ENCODE data around the gene OR10P1.
A peak's percentile ranks its signal among the peaks of the same experiment; 100 is the strongest.

Gene OR10P1

DNA sequence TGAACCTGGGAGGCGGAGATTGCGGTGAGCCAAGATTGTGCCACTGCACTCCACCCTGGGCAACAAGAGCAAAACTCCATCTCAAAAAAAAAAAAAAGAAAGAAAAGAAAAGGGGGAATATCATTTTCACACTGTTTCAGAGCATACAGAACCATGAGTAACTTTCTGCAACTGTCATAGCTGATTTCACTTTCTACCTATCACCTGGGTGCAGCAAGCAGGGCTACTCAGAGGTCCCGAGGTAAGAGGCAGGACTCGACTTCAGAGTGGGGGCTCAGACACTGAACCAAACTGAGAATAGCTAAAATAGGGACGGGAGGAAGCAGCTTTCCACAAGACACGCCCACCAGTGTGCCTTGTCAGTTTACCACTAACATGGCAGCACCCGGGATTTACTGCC lies 29.8 kb downstream of the OR10P1 start:
- Histone ChIP-seq H3K79me2 (ENCODE audit: control insufficient read depth, insufficient read depth, low read length, unreplicated experiment) (no peaks in the 10 kb centered on the region), H3K4me3 (ENCODE audit: low read depth, low read length) (no peak overlapping the region), H3K4me1 (ENCODE audit: control insufficient read depth, insufficient read depth, low read length, unreplicated experiment) (no peaks in the 10 kb centered on the region), H3K36me3 (ENCODE audit: insufficient read depth, low read length) (no peaks in the 10 kb centered on the region), H3K27me3 (ENCODE audit: insufficient read depth, low read length) (no peaks in the 10 kb centered on the region), H3K27ac (ENCODE audit: low read depth, low read length) (no peak overlapping the region), H2AFZ (ENCODE audit: low read length, unreplicated experiment) (no peak overlapping the region)

GRCh38 chr12:55670276-55670675 lies 33.6 kb downstream of the OR10P1 start:
- H3K36me3 ChIP-seq (ENCODE audit: insufficient read depth, low read length): no peaks in the 10 kb centered on the region
- no peaks in the 10 kb centered on the region for H3K27me3 ChIP-seq (ENCODE audit: insufficient read depth, low read length)
- H3K27ac ChIP-seq (ENCODE audit: low read depth, low read length): no peak overlapping the region
- no peaks in the 10 kb centered on the region for H3K79me2 ChIP-seq (ENCODE audit: control insufficient read depth, insufficient read depth, low read length, unreplicated experiment)
- H2AFZ ChIP-seq (ENCODE audit: low read length, unreplicated experiment): no peak overlapping the region
- H3K4me1 ChIP-seq (ENCODE audit: control insufficient read depth, insufficient read depth, low read length, unreplicated experiment): no peaks in the 10 kb centered on the region
- H3K4me3 ChIP-seq (ENCODE audit: low read depth, low read length): no peak overlapping the region

GRCh38 chr12:55671746-55672145 lies 35.1 kb downstream of the OR10P1 start:
- no peaks in the 10 kb centered on the region for H3K27me3 ChIP-seq (ENCODE audit: insufficient read depth, low read length)
- H3K27ac ChIP-seq (ENCODE audit: low read depth, low read length): no peak overlapping the region
- no peak overlapping the region for H3K4me3 ChIP-seq (ENCODE audit: low read depth, low read length)
- H3K4me1 ChIP-seq (ENCODE audit: control insufficient read depth, insufficient read depth, low read length, unreplicated experiment): peaks cover 8% of the 10 kb centered on the region
- H3K36me3 ChIP-seq (ENCODE audit: insufficient read depth, low read length): no peaks in the 10 kb centered on the region
- H2AFZ ChIP-seq (ENCODE audit: low read length, unreplicated experiment): no peak overlapping the region
- H3K79me2 ChIP-seq (ENCODE audit: control insufficient read depth, insufficient read depth, low read length, unreplicated experiment): no peaks in the 10 kb centered on the region

- no peaks in the 10 kb centered on the region for H3K36me3 ChIP-seq (ENCODE audit: insufficient read depth, low read length)
- H2AFZ ChIP-seq (ENCODE audit: low read length, unreplicated experiment): no peak overlapping the region
- no peak overlapping the region for H3K27ac ChIP-seq (ENCODE audit: low read depth, low read length)
- H3K79me2 ChIP-seq (ENCODE audit: control insufficient read depth, insufficient read depth, low read length, unreplicated experiment): no peaks in the 10 kb centered on the region
- H3K4me1 ChIP-seq (ENCODE audit: control insufficient read depth, insufficient read depth, low read length, unreplicated experiment): peaks cover 10% of the 10 kb centered on the region
- H3K27me3 ChIP-seq (ENCODE audit: insufficient read depth, low read length): no peaks in the 10 kb centered on the region
- H3K4me3 ChIP-seq (ENCODE audit: low read depth, low read length): no peak overlapping the region
These were observed 36.9 kb downstream of the OR10P1 start for GRCh38 chr12:55673638-55674037.

DNA sequence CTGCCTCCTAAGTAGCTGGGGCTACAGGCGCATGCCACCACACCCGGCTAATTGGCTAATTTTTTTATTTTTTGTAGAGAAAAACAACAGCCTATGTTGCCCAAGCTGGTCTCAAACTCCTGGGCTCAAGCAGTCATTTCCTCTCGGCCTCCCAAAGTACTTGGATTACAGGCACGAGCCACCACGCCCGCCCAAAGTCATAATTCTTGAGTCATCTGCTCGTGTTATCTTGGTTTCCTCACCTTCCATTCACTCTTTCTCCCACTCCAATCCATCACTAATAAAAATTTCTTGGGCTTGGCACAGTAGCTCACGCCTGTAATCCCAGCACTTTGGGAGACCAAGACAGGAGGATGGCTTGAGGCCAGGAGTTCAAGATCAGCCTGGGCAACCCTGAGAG lies 39.0 kb downstream of the OR10P1 start:
- H3K79me2 ChIP-seq (ENCODE audit: control insufficient read depth, insufficient read depth, low read length, unreplicated experiment): no peaks in the 10 kb centered on the region
- peaks cover 10% of the 10 kb centered on the region for H3K4me1 ChIP-seq (ENCODE audit: control insufficient read depth, insufficient read depth, low read length, unreplicated experiment)
- no peaks in the 10 kb centered on the region for H3K27me3 ChIP-seq (ENCODE audit: insufficient read depth, low read length)
- H3K36me3 ChIP-seq (ENCODE audit: insufficient read depth, low read length): no peaks in the 10 kb centered on the region
- no peak overlapping the region for H3K27ac ChIP-seq (ENCODE audit: low read depth, low read length)
- peak overlapping the region; percentile 54 for H2AFZ ChIP-seq (ENCODE audit: low read length, unreplicated experiment)
- H3K4me3 ChIP-seq (ENCODE audit: low read depth, low read length): no peak overlapping the region

GRCh38 chr12:55676707-55677106 lies 40.0 kb downstream of the OR10P1 start:
- peaks cover 18% of the 10 kb centered on the region for H3K4me1 ChIP-seq (ENCODE audit: control insufficient read depth, insufficient read depth, low read length, unreplicated experiment)
- no peak overlapping the region for H2AFZ ChIP-seq (ENCODE audit: low read length, unreplicated experiment)
- no peaks in the 10 kb centered on the region for H3K79me2 ChIP-seq (ENCODE audit: control insufficient read depth, insufficient read depth, low read length, unreplicated experiment)
- no peaks in the 10 kb centered on the region for H3K27me3 ChIP-seq (ENCODE audit: insufficient read depth, low read length)
- no peak overlapping the region for H3K27ac ChIP-seq (ENCODE audit: low read depth, low read length)
- no peaks in the 10 kb centered on the region for H3K36me3 ChIP-seq (ENCODE audit: insufficient read depth, low read length)
- no peak overlapping the region for H3K4me3 ChIP-seq (ENCODE audit: low read depth, low read length)

DNA sequence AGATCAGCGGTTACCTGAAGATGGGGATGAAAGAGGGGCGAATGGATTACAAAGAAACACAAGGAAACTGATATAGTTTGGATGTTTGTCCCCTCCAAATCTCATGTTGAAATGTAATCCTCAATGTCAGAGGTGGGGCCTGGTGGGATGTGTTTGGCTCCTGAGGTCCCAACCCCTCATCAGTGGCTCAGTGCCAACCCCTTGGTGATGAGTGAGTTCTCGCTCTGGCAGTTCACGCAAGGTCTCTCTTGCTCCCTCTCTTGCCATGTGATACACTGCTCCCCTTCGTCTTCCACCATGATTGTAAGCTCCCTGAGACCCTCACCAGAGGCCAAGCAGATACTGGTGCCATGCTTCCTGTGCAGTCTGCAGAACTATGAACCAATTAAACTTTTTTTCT lies 43.0 kb downstream of the OR10P1 start:
- Histone ChIP-seq H3K36me3 (ENCODE audit: insufficient read depth, low read length) (no peaks in the 10 kb centered on the region), H3K79me2 (ENCODE audit: control insufficient read depth, insufficient read depth, low read length, unreplicated experiment) (no peaks in the 10 kb centered on the region), H3K4me1 (ENCODE audit: control insufficient read depth, insufficient read depth, low read length, unreplicated experiment) (peaks cover 23% of the 10 kb centered on the region), H3K27ac (ENCODE audit: low read depth, low read length) (no peak overlapping the region), H3K4me3 (ENCODE audit: low read depth, low read length) (no peak overlapping the region), H3K27me3 (ENCODE audit: insufficient read depth, low read length) (no peaks in the 10 kb centered on the region), H2AFZ (ENCODE audit: low read length, unreplicated experiment) (no peak overlapping the region)

DNA sequence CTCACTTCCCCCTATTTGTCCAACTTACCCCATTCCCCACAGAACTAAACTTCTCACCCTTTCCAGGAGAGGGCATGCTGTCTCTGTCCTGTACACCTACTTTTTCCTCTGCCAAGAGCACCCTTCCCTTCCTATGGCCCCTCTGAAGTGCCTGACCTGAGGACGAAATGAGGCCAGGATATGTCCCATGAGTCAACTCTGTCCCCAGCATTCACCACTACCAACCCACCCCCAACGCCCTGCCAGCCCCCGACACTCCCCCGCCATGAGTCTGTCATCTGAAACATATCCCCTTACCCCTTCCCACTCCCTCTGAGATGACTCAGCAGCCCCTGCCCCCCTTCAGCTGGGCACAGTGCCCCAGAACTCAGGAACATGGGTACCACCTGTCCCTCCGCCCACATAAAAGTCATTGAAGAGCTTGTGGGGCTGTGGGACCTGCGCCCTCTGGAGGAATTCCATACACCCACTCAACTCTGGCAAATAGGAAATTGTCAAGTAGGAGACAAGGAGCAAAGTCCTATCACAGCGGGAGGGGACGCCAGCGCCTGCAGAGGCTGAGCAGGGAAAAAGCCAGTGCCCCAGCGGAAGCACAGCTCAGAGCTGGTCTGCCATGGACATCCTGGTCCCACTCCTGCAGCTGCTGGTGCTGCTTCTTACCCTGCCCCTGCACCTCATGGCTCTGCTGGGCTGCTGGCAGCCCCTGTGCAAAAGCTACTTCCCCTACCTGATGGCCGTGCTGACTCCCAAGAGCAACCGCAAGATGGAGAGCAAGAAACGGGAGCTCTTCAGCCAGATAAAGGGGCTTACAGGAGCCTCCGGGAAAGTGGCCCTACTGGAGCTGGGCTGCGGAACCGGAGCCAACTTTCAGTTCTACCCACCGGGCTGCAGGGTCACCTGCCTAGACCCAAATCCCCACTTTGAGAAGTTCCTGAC lies 44.7 kb downstream of the OR10P1 start:
- peak overlapping the region; percentile 49 for H3K4me3 ChIP-seq (ENCODE audit: low read depth, low read length)
- H3K36me3 ChIP-seq (ENCODE audit: insufficient read depth, low read length): no peaks in the 10 kb centered on the region
- no peaks in the 10 kb centered on the region for H3K79me2 ChIP-seq (ENCODE audit: control insufficient read depth, insufficient read depth, low read length, unreplicated experiment)
- peaks cover 17% of the 10 kb centered on the region for H3K4me1 ChIP-seq (ENCODE audit: control insufficient read depth, insufficient read depth, low read length, unreplicated experiment)
- H3K27ac ChIP-seq (ENCODE audit: low read depth, low read length): no peak overlapping the region
- H3K27me3 ChIP-seq (ENCODE audit: insufficient read depth, low read length): no peaks in the 10 kb centered on the region
- H2AFZ ChIP-seq (ENCODE audit: low read length, unreplicated experiment): peak overlapping the region; percentile 51

DNA sequence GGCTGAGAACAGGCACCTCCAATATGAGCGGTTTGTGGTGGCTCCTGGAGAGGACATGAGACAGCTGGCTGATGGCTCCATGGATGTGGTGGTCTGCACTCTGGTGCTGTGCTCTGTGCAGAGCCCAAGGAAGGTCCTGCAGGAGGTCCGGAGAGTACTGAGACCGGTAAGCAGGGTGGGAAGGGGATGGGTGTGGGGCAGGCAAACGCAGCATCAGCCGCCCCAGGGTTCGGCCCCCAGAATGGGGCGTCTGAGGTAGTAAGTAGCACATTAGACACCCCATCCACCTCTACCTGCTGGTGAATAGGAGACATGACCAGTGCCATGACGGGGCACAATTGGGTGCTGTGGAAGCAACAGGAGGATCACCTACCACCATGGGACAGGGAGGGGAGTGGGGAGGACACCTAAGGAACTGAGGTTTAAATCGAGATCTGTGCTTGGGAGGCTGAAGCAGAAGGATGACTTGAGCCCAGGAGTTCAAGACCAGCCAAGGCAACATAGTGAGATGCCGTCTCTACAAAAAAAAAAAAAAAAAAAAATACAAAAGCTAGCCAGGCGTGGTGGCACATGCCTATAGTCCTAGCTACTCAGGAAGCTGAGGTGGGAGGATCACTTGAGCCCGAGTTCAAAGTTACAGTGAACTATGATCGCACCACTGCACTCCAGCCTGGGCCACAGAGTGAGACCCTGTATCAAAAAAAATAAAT lies 45.5 kb downstream of the OR10P1 start:
- H3K4me3 ChIP-seq (ENCODE audit: low read depth, low read length): peak overlapping the region; percentile 49
- H3K4me1 ChIP-seq (ENCODE audit: control insufficient read depth, insufficient read depth, low read length, unreplicated experiment): peaks cover 13% of the 10 kb centered on the region
- H3K36me3 ChIP-seq (ENCODE audit: insufficient read depth, low read length): no peaks in the 10 kb centered on the region
- no peak overlapping the region for H3K27ac ChIP-seq (ENCODE audit: low read depth, low read length)
- no peak overlapping the region for H2AFZ ChIP-seq (ENCODE audit: low read length, unreplicated experiment)
- H3K79me2 ChIP-seq (ENCODE audit: control insufficient read depth, insufficient read depth, low read length, unreplicated experiment): no peaks in the 10 kb centered on the region
- H3K27me3 ChIP-seq (ENCODE audit: insufficient read depth, low read length): no peaks in the 10 kb centered on the region

DNA sequence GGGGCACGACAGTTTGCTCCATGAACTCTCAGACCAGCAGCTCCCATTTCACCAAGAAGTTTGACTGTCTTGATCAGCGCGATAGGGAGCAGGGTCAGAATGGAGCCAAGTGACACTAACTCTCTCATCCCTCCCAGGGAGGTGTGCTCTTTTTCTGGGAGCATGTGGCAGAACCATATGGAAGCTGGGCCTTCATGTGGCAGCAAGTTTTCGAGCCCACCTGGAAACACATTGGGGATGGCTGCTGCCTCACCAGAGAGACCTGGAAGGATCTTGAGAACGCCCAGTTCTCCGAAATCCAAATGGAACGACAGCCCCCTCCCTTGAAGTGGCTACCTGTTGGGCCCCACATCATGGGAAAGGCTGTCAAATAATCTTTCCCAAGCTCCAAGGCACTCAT lies 47.0 kb downstream of the OR10P1 start:
- no peak overlapping the region for H3K4me3 ChIP-seq (ENCODE audit: low read depth, low read length)
- no peak overlapping the region for H3K27ac ChIP-seq (ENCODE audit: low read depth, low read length)
- H3K4me1 ChIP-seq (ENCODE audit: control insufficient read depth, insufficient read depth, low read length, unreplicated experiment): peaks cover 13% of the 10 kb centered on the region
- no peaks in the 10 kb centered on the region for H3K27me3 ChIP-seq (ENCODE audit: insufficient read depth, low read length)
- no peaks in the 10 kb centered on the region for H3K79me2 ChIP-seq (ENCODE audit: control insufficient read depth, insufficient read depth, low read length, unreplicated experiment)
- H2AFZ ChIP-seq (ENCODE audit: low read length, unreplicated experiment): no peak overlapping the region
- H3K36me3 ChIP-seq (ENCODE audit: insufficient read depth, low read length): no peaks in the 10 kb centered on the region
